COLO668 (cell line): Measurements from ENCODE around the gene TMEM106C.

Experiments used
- DNase-seq: peaks from one replicate; lab custom pipeline; 2025; ENCODE audit not compliant: unreplicated experiment; lab: John Stamatoyannopoulos, UW

Gene TMEM106C

GRCh38 chr12:47992776-47993175, 29.4 kb downstream of the TMEM106C start:
- no peak for DNase-seq

- no peak for DNase-seq
Measured at GRCh38 chr12:47993491-47993890, 30.1 kb downstream of the TMEM106C start.

GRCh38 chr12:47995981-47996401, 32.6 kb downstream of the TMEM106C start:
- no peak for DNase-seq

- no peak for DNase-seq
Measured at GRCh38 chr12:47997321-47997720, 33.9 kb downstream of the TMEM106C start.

- DNase-seq = no peak
Measured at GRCh38 chr12:47999816-48000215, 36.4 kb downstream of the TMEM106C start.

GRCh38 chr12:48000878-48001504, 37.6 kb downstream of the TMEM106C start:
- DNase-seq = peak; percentile 12

GRCh38 chr12:48001505-48002413, 38.4 kb downstream of the TMEM106C start:
- DNase-seq = peak; percentile 49

- DNase-seq = no peak
Measured at GRCh38 chr12:48002414-48002730, 39.0 kb downstream of the TMEM106C start.

- peak; percentile 44 for DNase-seq
Measured at GRCh38 chr12:48002773-48003218, 39.4 kb downstream of the TMEM106C start.

- no peak for DNase-seq
Measured at GRCh38 chr12:48003226-48004052, 40.0 kb downstream of the TMEM106C start.

- DNase-seq = peak; percentile 30
Measured at GRCh38 chr12:48004053-48004941, 40.9 kb downstream of the TMEM106C start, which contains the start of gene COL2A1. TSS of gene COL2A1 (minus strand) at chr12:48004476. CDS start at chr12:48004321, 155 bp downstream.

- no peak for DNase-seq
Measured at GRCh38 chr12:48005001-48005749, 41.8 kb downstream of the TMEM106C start.

- DNase-seq = no peak
Measured at GRCh38 chr12:48005750-48006021, 42.3 kb downstream of the TMEM106C start.

- no peak for DNase-seq
Measured at GRCh38 chr12:48007206-48007605, 43.8 kb downstream of the TMEM106C start.

GRCh38 chr12:48008349-48008748, 45.0 kb downstream of the TMEM106C start:
- DNase-seq = no peak

- DNase-seq = no peak
Measured at GRCh38 chr12:48008950-48009349, 45.6 kb downstream of the TMEM106C start.

- no peak for DNase-seq
Measured at GRCh38 chr12:48009471-48009870, 46.1 kb downstream of the TMEM106C start.

GRCh38 chr12:48010366-48010970, 47.1 kb downstream of the TMEM106C start:
- DNase-seq = no peak

GRCh38 chr12:48012070-48012469, 48.7 kb downstream of the TMEM106C start:
- no peak for DNase-seq
